Lung (tissue), 12 donors: ENCODE results near the gene ACYP2. TPM values are rescaled to one million over a fixed set of nuclear protein-coding genes. Genes with fewer than 3 reads are reported as not detected.
"Not testable (repeated sequence)": the region's sequence is repeated elsewhere in the genome, so short reads cannot be mapped to it uniquely, and the experiment has no call there.

Experiments
- ATAC-seq: fragments of 200-7000 bp; cut with Tn5 transposase; one replicate; pipeline ENCODE4 v1.9.1; 2020; ENCODE audit warnings: moderate number of reproducible peaks; ENCODE audit not compliant: insufficient read depth, low FRiP score
- DNase-seq, 3 donors: peaks; one replicate each; pipeline ENCODE4 v3.0.0-alpha.2; 2013 to 2017
- H3K27ac ChIP-seq, 2 donors: one replicate each; pipeline ENCODE4 v1.5.1; 2013; ENCODE audit warnings: mild to moderate bottlenecking in 2 of 2, moderate library complexity in 2 of 2, control low read depth in 1 of 2, inconsistent platforms in 1 of 2, low read depth in 1 of 2, low read length in 1 of 2
- H3K27me3 ChIP-seq, 3 donors: one replicate each; pipeline ENCODE4 v1.5.1; 2013; ENCODE audit warnings: low read length in 2 of 3; ENCODE audit not compliant: control insufficient read depth in 3 of 3, insufficient read depth in 3 of 3
- H3K36me3 ChIP-seq, 4 donors: one replicate each; pipeline ENCODE4 v1.5.1; 2013; ENCODE audit warnings: low read length in 4 of 4, mild to moderate bottlenecking in 1 of 4, moderate library complexity in 1 of 4; ENCODE audit not compliant: control insufficient read depth in 4 of 4, insufficient read depth in 4 of 4
- H3K4me1 ChIP-seq, 5 donors: one replicate each; pipeline ENCODE4 v1.5.1; 2013; ENCODE audit warnings: low read length in 5 of 5, mild to moderate bottlenecking in 2 of 5, moderate library complexity in 1 of 5; ENCODE audit not compliant: control insufficient read depth in 5 of 5, insufficient read depth in 5 of 5
- H3K4me3 ChIP-seq: one replicate; pipeline ENCODE4 v1.5.1; 2013; ENCODE audit warnings: mild to moderate bottlenecking, control low read depth, moderate library complexity
- H3K9ac ChIP-seq, 2 donors: one replicate each; pipeline ENCODE4 v1.5.1; 2013; ENCODE audit warnings: low read length in 2 of 2, control low read depth in 1 of 2; ENCODE audit not compliant: insufficient read depth in 1 of 2
- H3K9me3 ChIP-seq, 4 donors: one replicate each; pipeline ENCODE4 v1.5.1; 2013; ENCODE audit warnings: low read length in 3 of 4, mild to moderate bottlenecking in 1 of 4, moderate library complexity in 1 of 4; ENCODE audit not compliant: control insufficient read depth in 4 of 4, insufficient read depth in 3 of 4
- CTCF ChIP-seq: IDR thresholded peaks from 2 replicates; pipeline ENCODE4 v1.5.1; 2012; ENCODE audit warnings: mild to moderate bottlenecking; ENCODE audit errors: control extremely low read depth, extremely low read depth
- WGBS, 2 donors: extraction: QIAGEN DNeasy Blood & Tissue Kit; methylation state at CpG; one replicate each; pipeline ENCODE4 v1.1.7; 2013; 5-methylcytosine and 5-hydroxymethylcytosine counted together
- polyA plus RNA-seq, 2 donors: library from polyadenylated mRNA; stranded (reverse); fragments of 200-250 nt; gene quantifications; one replicate each; pipeline ENCODE4 v1.2.1, GENCODE V29; 2013
- total RNA-seq, 2 donors: library from RNA; depleted of rRNA in 1 of 2; stranded (reverse); fragments of >200 nt in 1 of 2; gene quantifications; one replicate each; pipeline ENCODE4 v1.2.1, GENCODE V29; 2014 to 2021
- donor health status: control.
- donor health status: control.
- donor health status: Bipolar disorder and iron deficiency.
- donor health status: healthy.
- donor health status: DM: yes; HTN: yes; CAD: no.

The ACYP2 gene
- total and polyA plus RNA-seq, 4 donors, result 13.2 to 23.7 (median 18.0) TPM

- Histone ChIP-seq H3K9ac (no peak overlapping the region), H3K9me3 (no peaks in the 10 kb centered on the region), H3K4me3 (no peak overlapping the region), H3K27me3 (no peaks in the 10 kb centered on the region), H3K36me3 (peaks cover 0 to 2% (median 0%) of the 10 kb centered on the region in 4 donors), H3K27ac (no peak overlapping the region), H3K4me1 (peaks cover 0 to 13% (median 0%) of the 10 kb centered on the region in 5 donors)
- ATAC-seq, result no peak
- no peak for TF ChIP-seq CTCF
- 91 to 100% methylated on average over 2 of the region's 2 CpGs for WGBS, 2 donors
- no peak for DNase-seq
Observed at GRCh38 chr2:54287532-54287931, 172.1 kb downstream of the ACYP2 start.

GRCh38 chr2:54289917-54290316 is 174.5 kb downstream of the ACYP2 start:
- H3K27ac ChIP-seq, result no peak overlapping the region
- H3K9ac ChIP-seq, result no peak overlapping the region
- no peak for TF ChIP-seq CTCF
- ATAC-seq (no peak), DNase-seq (no peak)
- no peaks in the 10 kb centered on the region for H3K9me3 ChIP-seq
- no peak overlapping the region for H3K4me3 ChIP-seq
- no peaks in the 10 kb centered on the region for H3K27me3 ChIP-seq
- H3K4me1 ChIP-seq, result peaks cover 0 to 13% (median 0%) of the 10 kb centered on the region in 5 donors
- WGBS, 2 donors, result 84 to 87% methylated on average over 23 of the region's 23 CpGs
- H3K36me3 ChIP-seq, result no peaks in the 10 kb centered on the region

- WGBS, 2 donors, result 80 to 87% methylated on average over 9 of the region's 9 CpGs
- no peak overlapping the region for H3K27ac ChIP-seq
- no peak for TF ChIP-seq CTCF
- ATAC-seq (no peak), DNase-seq (no peak)
- no peak overlapping the region for H3K9ac ChIP-seq
- peaks cover 0 to 13% (median 0%) of the 10 kb centered on the region in 5 donors for H3K4me1 ChIP-seq
- no peaks in the 10 kb centered on the region for H3K36me3 ChIP-seq
- H3K27me3 ChIP-seq, result no peaks in the 10 kb centered on the region
- no peak overlapping the region for H3K4me3 ChIP-seq
- no peaks in the 10 kb centered on the region for H3K9me3 ChIP-seq
Observed at GRCh38 chr2:54290356-54291025, 175.1 kb downstream of the ACYP2 start.

- not testable (repeated sequence) for H3K36me3 ChIP-seq, H3K4me3 ChIP-seq, H3K27ac ChIP-seq, H3K27me3 ChIP-seq, ATAC-seq, H3K9me3 ChIP-seq, DNase-seq, H3K9ac ChIP-seq, H3K4me1 ChIP-seq
- 97 to 99% methylated on average over 2 of the region's 2 CpGs for WGBS, 2 donors
Observed at GRCh38 chr2:54294665-54295064, 179.2 kb downstream of the ACYP2 start.
